D721Med (cell line): ENCODE data around the gene CCNY.

ENCODE experiments used
- DNase-seq: peaks from one replicate; pipeline ENCODE4 v3.0.0; 2011; ENCODE audit warnings: low spot score; ENCODE audit not compliant: insufficient read length
- FAIRE-seq: peaks from 2 replicates; lab custom pipeline; 2011; peaks lifted over from hg19 to GRCh38; lab: Jason Lieb, UNC
- TF ChIP-seq, protein P1 (sequence below): IDR thresholded peaks from 2 replicates; pipeline ENCODE4 v1.5.1; 2012; ENCODE audit warnings: mild to moderate bottlenecking, control low read depth; ENCODE audit not compliant: insufficient read depth; ENCODE audit errors: missing control alignments

Gene CCNY

DNA sequence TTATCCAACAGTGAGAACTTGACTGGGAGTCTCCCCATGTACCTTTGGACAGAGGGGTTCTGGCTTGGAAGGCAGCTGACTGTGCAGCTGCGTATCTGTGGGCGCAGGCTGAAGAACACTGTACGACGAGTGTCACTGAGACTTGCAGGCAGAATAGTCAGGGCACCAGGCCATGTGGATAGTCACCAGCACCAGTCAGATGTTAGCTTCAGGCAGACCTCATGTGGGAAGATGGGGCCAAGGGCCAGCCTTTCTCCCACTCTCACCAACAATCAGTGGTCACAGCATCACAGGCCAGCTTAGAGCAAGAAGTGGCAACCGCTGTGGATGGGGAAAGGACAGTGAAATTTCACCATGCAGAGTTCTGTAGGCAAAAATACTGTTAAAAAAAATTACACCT lies 225.4 kb downstream of the CCNY start:
- FAIRE-seq (no peak), DNase-seq (no peak)
- TF ChIP-seq, protein P1, sequence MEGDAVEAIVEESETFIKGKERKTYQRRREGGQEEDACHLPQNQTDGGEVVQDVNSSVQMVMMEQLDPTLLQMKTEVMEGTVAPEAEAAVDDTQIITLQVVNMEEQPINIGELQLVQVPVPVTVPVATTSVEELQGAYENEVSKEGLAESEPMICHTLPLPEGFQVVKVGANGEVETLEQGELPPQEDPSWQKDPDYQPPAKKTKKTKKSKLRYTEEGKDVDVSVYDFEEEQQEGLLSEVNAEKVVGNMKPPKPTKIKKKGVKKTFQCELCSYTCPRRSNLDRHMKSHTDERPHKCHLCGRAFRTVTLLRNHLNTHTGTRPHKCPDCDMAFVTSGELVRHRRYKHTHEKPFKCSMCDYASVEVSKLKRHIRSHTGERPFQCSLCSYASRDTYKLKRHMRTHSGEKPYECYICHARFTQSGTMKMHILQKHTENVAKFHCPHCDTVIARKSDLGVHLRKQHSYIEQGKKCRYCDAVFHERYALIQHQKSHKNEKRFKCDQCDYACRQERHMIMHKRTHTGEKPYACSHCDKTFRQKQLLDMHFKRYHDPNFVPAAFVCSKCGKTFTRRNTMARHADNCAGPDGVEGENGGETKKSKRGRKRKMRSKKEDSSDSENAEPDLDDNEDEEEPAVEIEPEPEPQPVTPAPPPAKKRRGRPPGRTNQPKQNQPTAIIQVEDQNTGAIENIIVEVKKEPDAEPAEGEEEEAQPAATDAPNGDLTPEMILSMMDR, result no peak

DNA sequence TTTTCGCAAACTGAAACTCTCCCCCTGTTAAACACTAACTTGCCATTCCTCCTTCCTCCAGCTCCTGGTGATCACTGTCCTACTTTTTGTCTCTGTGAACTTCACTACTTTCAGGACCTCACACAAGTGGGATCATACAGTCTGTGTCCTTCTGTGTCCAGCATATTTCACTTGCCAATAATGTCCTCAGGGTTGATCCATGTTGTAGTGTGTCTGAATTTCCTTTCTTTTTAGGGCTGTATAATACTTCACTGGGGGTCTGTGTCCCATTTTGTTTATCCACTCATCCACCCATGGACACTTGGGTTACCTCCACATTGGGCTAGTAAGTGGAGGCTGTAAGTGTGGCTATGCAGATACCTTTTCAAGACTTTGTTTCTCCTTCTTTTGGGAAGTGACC lies 226.1 kb downstream of the CCNY start:
- TF ChIP-seq, protein P1, result no peak
- FAIRE-seq, result no peak
- no peak for DNase-seq

DNA sequence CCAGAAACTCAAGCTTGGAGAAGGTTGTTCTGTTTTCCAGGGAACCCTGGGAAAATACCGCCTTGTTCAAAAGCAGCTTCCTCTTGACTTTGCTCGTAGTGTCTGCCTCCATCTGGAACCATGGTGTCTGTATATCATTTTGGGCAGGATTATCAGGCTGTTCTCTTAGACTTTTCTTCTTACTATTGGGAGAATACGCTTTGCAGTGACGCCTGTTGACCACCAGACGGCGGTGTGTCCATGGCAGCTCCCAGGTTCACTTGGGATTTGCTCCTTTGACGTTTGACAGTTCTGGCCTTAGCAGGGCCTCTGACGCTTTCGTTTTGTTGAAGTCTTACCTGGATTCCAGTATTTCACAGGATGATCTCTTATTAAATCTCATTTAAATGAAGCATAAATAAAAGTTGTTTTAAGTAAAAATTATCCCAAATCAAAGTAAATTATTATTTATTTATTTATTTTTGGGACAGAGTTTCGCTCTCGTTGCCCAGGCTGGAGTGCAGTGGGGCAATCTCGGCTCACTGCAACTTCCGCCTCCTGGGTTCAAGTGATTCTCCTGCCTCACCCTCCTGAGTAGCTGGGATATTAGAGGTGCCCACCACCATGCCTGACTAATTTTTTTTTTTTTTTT lies 227.1 kb downstream of the CCNY start:
- TF ChIP-seq, protein P1, result peak; percentile 98
- peak; percentile 41 for DNase-seq
- FAIRE-seq, result no peak

DNA sequence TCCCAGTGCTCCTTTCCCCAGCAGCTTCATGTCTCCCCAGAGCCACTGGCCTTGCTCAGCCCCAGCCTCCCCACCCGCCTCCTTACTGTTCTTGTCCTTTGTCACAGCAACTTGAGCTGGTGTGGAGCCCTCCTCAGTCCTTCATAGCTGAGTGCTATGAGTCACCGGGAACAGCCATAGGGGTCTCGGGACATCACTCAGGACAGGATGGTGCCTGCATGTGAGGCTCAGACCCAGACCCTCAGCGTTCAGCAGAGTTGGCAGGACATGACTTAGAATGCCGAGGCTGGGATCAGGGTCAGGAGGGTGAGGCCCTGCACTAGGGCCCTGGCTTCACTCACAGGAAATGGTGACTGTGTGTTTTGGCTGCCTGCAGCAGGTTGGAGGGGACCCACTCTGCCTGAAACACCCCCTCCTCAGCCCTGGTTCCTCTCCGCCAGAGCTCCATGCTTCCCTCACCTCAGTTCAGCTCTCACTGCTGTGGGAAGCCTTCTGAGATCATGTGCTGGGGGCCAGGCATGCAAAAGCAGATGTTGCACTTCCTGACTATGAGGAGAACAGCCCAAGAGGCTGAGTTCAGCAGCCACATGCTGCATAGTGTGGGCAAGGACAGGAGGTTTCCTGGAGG lies 228.1 kb downstream of the CCNY start:
- DNase-seq, result no peak
- FAIRE-seq, result no peak
- TF ChIP-seq, protein P1, result no peak

DNA sequence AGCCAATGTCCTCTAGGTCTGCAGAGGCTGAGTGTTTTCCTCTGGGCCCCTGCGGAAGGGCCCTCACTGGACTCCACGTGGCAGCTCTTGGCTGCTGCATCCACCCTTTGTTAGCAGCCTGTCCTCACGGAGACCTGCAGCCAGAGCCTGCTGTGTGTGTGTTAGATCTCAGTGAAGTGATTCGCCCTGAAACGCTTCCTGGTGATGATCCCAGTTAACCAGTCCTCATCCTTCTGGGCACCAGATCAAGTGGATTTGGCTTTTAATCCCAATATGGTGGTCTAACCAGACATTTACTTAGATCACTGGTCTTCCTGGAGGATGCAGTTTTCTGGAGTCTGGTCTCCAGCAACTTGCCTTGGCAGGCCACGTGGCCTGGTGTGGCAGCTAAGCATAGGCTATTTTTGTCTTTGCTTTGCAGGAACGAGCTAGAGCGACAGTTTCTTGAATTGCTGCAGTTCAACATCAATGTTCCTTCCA lies 229.3 kb downstream of the CCNY start:
- TF ChIP-seq, protein P1, result no peak
- no peak for DNase-seq
- no peak for FAIRE-seq

DNA sequence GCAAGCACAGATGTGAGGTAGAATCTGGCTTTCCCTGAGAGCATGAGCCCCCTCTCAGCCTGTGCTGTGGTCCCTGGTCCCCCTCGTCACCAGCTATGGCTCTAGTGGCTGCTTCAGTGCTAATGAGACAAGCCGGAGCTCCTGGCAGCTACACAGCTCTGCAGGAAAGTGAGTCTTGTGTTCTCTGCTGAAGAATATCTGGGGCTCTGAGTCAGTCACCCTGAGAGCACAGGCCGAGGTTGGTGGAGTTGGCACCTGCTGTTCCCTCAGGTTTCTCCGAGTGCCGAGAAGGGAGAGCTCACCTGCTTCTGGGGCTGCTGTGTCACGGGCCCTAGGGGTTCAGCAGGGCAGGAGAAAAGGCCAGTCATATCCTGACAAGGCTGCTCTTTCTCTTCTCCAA lies 231.6 kb downstream of the CCNY start:
- FAIRE-seq, result no peak
- TF ChIP-seq, protein P1, result no peak
- DNase-seq, result no peak

DNA sequence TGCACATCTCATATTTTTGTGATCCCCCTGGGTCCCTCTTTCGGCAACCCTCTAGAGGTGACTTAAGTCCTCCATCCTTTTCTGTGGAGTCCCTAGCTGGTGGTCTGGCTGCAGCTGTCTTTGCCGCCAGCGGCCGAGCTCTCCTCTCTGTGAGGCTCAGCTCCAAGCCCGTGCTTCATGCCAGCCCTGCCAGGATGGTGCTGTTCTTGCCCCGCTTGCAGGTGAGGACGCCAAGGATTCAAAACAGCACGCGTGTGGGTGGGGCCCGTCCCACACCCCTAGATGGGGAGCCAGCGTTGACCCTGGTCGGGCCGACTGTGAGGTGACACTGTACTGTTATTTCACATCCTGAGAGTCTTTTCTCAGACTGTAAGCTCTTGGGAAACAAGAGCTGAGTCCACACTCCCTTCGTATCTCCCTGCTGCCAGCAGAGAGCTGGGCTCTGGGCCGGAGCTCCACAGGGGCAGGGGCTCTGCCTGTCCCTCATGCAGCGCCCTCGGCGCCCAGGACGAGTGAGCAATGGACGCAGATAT lies 232.2 kb downstream of the CCNY start:
- DNase-seq (no peak), FAIRE-seq (no peak)
- TF ChIP-seq, protein P1, result no peak
